ENCODE results near the gene GET3.

GRCh38 chr19:12695096-12695495 is 42.2 kb upstream of the GET3 start:
- TF ChIP-seq EZH2 (IDR thresholded peaks at IDR 0.05; ENCODE audit: borderline replicate concordance, low read depth, low read length, severe bottlenecking) = no peak
- no peak for TF ChIP-seq CTCF (IDR thresholded peaks at IDR 0.05; ENCODE audit: borderline replicate concordance, extremely low read depth, low read length, poor library complexity, severe bottlenecking)

Measured in DND-41 (cell line).